ENCODE data around the gene TUBB8B.
"Not testable (repeated sequence)": the region's sequence is repeated elsewhere in the genome, so short reads cannot be mapped to it uniquely, and the experiment has no call there.

Gene TUBB8B

GRCh38 chr18:12773-13172 is 36.6 kb downstream of the TUBB8B start:
- not testable (repeated sequence) for DNase-seq (ENCODE audit: low read depth in 2 of 2)

GRCh38 chr18:11383-12274 is 37.8 kb downstream of the TUBB8B start:
- not testable (repeated sequence) for DNase-seq (ENCODE audit: low read depth in 2 of 2)

GRCh38 chr18:10624-11184 is 38.7 kb downstream of the TUBB8B start:
- not testable (repeated sequence) for DNase-seq (ENCODE audit: low read depth in 2 of 2)

DNA sequence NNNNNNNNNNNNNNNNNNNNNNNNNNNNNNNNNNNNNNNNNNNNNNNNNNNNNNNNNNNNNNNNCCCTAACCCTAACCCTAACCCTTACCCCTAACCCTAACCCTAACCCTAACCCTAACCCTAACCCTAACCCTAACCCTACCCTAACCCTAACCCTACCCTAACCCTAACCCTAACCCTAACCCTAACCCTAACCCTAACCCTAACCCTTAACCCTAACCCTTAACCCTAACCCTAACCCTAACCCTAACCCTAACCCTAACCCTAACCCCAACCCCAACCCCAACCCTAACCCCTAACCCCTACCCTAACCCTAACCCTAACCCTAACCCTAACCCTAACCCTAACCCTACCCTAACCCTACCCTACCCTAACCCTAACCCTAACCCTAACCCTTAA is 39.5 kb downstream of the TUBB8B start:
- DNase-seq (ENCODE audit: low read depth in 2 of 2) = not testable (repeated sequence)

Measured in stimulated activated CD8-positive, alpha-beta memory T cell treated with anti-CD3 and anti-CD28 coated beads, Interleukin-7, amount 100 ng/mL, for 4 hours (primary cell).